Spleen (tissue), 11 donors: ENCODE measurements around the gene CHST7. TPM values are rescaled to one million over a fixed set of nuclear protein-coding genes. Genes with fewer than 3 reads are reported as not detected.

Source experiments
- DNase-seq: peaks from one replicate; pipeline ENCODE4 v3.0.0-alpha.2; 2020
- H3K27ac ChIP-seq, 8 donors: fragments of 200-600 bp; sonication (generic) in 7 of 8; 1 replicate in 4 of 8; 2 replicates in 4 of 8; pipeline versions ENCODE4 v1.5.0 to v1.8.0; 2016 to 2021; ENCODE audit warnings: inconsistent platforms in 4 of 8, mild to moderate bottlenecking in 4 of 8, moderate library complexity in 1 of 8
- H3K27me3 ChIP-seq, 7 donors: fragments of 200-600 bp; sonication (generic) in 6 of 7; replicated peaks in 1 of 7; 1 replicate in 4 of 7; 2 replicates in 3 of 7; pipeline versions ENCODE4 v1.5.0 to v1.8.0; 2016 to 2021; ENCODE audit warnings: inconsistent platforms in 3 of 7, mild to moderate bottlenecking in 1 of 7
- H3K36me3 ChIP-seq, 6 donors: fragments of 200-600 bp; sonication (generic) in 5 of 6; 1 replicate in 4 of 6; 2 replicates in 2 of 6; pipeline versions ENCODE4 v1.5.0 to v1.8.0; 2016 to 2021; ENCODE audit warnings: inconsistent platforms in 2 of 6
- H3K4me1 ChIP-seq, 6 donors: fragments of 200-600 bp; sonication (generic) in 5 of 6; 1 replicate in 3 of 6; 2 replicates in 3 of 6; pipeline versions ENCODE4 v1.5.0 to v1.8.0; 2016 to 2021; ENCODE audit warnings: inconsistent platforms in 3 of 6
- H3K4me3 ChIP-seq, 8 donors: fragments of 200-600 bp; sonication (generic) in 7 of 8; 1 replicate in 4 of 8; 2 replicates in 4 of 8; pipeline versions ENCODE4 v1.5.0 to v1.8.0; 2016 to 2021; ENCODE audit warnings: inconsistent platforms in 4 of 8, mild to moderate bottlenecking in 4 of 8, moderate library complexity in 2 of 8
- H3K9me3 ChIP-seq, 8 donors: fragments of 200-600 bp; sonication (generic) in 7 of 8; 1 replicate in 4 of 8; 2 replicates in 4 of 8; pipeline versions ENCODE4 v1.5.0 to v1.8.0; 2016 to 2021; ENCODE audit warnings: inconsistent platforms in 4 of 8
- CTCF ChIP-seq, 11 experiments: fragments of 200-600 bp in 7 of 11; fragments of 450-650 bp in 4 of 11; sonication (generic) in 4 of 11; IDR thresholded peaks in 8 of 11; conservative IDR thresholded peaks in 3 of 11; 1 replicate in 7 of 11; 2 replicates in 4 of 11; pipeline versions ENCODE4 v1.4.0 to v1.8.0; 2016 to 2021; ENCODE audit warnings: antibody characterized with exemption in 11 of 11, inconsistent platforms in 4 of 11, mild to moderate bottlenecking in 1 of 11
- POLR2A ChIP-seq, 3 donors: fragments of 450-650 bp; IDR thresholded peaks; one replicate each; pipeline ENCODE4 v1.5.1; 2017; ENCODE audit warnings: antibody characterized with exemption in 3 of 3, mild to moderate bottlenecking in 1 of 3
- POLR2AphosphoS5 ChIP-seq, 3 donors: sonication (generic); formaldehyde crosslinking; IDR thresholded peaks; one replicate each; pipeline ENCODE4 v1.5.1; 2017; ENCODE audit warnings: antibody characterized with exemption in 3 of 3
- WGBS, 5 donors: extraction: QIAGEN DNeasy Blood & Tissue Kit in 3 of 5; methylation state at CpG; one replicate each; pipeline versions ENCODE4 v1.1.5 to v1.1.7; 2013 to 2018; 5-methylcytosine and 5-hydroxymethylcytosine counted together
- intact Hi-C: fragments of 100-400 bp; cut with DNase I; formaldehyde crosslinking; loops from one replicate; pipeline ENCODE4 v1.15.0; 2023; ENCODE audit warnings: low total_unique reads
- polyA plus RNA-seq, 3 donors: library from polyadenylated mRNA; stranded (reverse); fragments of 200-250 nt; gene quantifications; one replicate each; pipeline ENCODE4 v1.2.1, GENCODE V29; 2013
- total RNA-seq, 7 donors: library from RNA; depleted of rRNA in 3 of 7; stranded (reverse); fragments of >200 nt in 3 of 7; fragmentation: NEBNext Ultra II Directional in 4 of 7; extraction: Animal tissue kit (Norgen Biotek cat#: 25700) in 4 of 7; gene quantifications; one replicate each; pipeline versions ENCODE4 v1.1.0 to v1.2.1, GENCODE V29; 2016 to 2021
- donor health status: healthy with polysubstance abuse.
- donor health status: DM: no; HTN: no; CAD: no; lungs with moderate emphysema.
- donor health status: DM: no; HTN: no; CAD: no.
- donor health status: Bipolar disorder and iron deficiency.
- donor health status: healthy.
- donor health status: DM: no; HTN: no; CAD: no.
- donor health status: DM: yes; HTN: yes; CAD: no.

Gene CHST7
- total and polyA plus RNA-seq, 10 donors: 2.0 to 43.9 (median 18.7) TPM

- intact Hi-C loops: loop anchor here (10.0 kb wide), 1 partner anchor 70 kb away; no protein-coding TSS in a partner anchor
These were observed 1.3 kb downstream of the CHST7 start for GRCh38 chrX:46574774-46575381.

GRCh38 chrX:46575586-46575985 lies 2.0 kb downstream of the CHST7 start:
- intact Hi-C loops: loop anchor here (10.0 kb wide), 1 partner anchor 69 kb away; no protein-coding TSS in a partner anchor
- Histone ChIP-seq H3K36me3 (peaks cover 0 to 7% (median 0%) of the 10 kb centered on the region in 6 donors), H3K4me1 (peaks cover 0 to 69% (median 26%) of the 10 kb centered on the region in 6 donors), H3K9me3 (peaks cover 0 to 6% (median 0%) of the 10 kb centered on the region in 8 donors), H3K27me3 (peaks cover 0 to 9% (median 0%) of the 10 kb centered on the region in 7 donors), H3K4me3 (peak overlapping the region; percentile 42 to 87 (median 68)), H3K27ac (peak overlapping the region in 7 of 8 donors; percentile 61 to 88 (median 82))
- 23 to 58% (median 28%) methylated on average over 6 of the region's 6 CpGs for WGBS, 5 donors
- TF ChIP-seq POLR2A (IDR thresholded peaks at IDR 0.05): no peak
- DNase-seq: no peak

More at GRCh38 chrX:46574774-46575381, 1.3 kb downstream of the CHST7 start:
- Histone ChIP-seq H3K27ac (peak overlapping the region; percentile 16 to 88 (median 82)), H3K4me3 (peak overlapping the region; percentile 42 to 87 (median 68)), H3K4me1 (peaks cover 0 to 69% (median 24%) of the 10 kb centered on the region in 6 donors), H3K36me3 (peaks cover 0 to 7% (median 0%) of the 10 kb centered on the region in 6 donors), H3K9me3 (peaks cover 0 to 6% (median 0%) of the 10 kb centered on the region in 8 donors), H3K27me3 (peaks cover 0 to 9% (median 0%) of the 10 kb centered on the region in 7 donors)
- peak; percentile 86 for DNase-seq
- no peak for TF ChIP-seq POLR2A (IDR thresholded peaks at IDR 0.05)
- TF ChIP-seq CTCF (IDR thresholded peaks at IDR 0.05 in 8 of 11, conservative IDR thresholded peaks at IDR 0.05 in 3 of 11): no peak
- no peak for TF ChIP-seq POLR2AphosphoS5 (IDR thresholded peaks at IDR 0.05)
- 1 to 77% (median 20%) methylated on average over 23 to 90 of the region's 90 CpGs; no CpG with 5 or more reads in 1 of the 5 donors for WGBS, 5 donors

GRCh38 chrX:46575991-46576392 lies 2.4 kb downstream of the CHST7 start:
- Histone ChIP-seq H3K4me3 (peak overlapping the region; percentile 16 to 87 (median 68)), H3K27me3 (peaks cover 0 to 9% (median 0%) of the 10 kb centered on the region in 7 donors), H3K9me3 (peaks cover 0 to 6% (median 0%) of the 10 kb centered on the region in 8 donors), H3K36me3 (peaks cover 0 to 7% (median 0%) of the 10 kb centered on the region in 6 donors), H3K4me1 (peaks cover 0 to 69% (median 27%) of the 10 kb centered on the region in 6 donors), H3K27ac (peak overlapping the region in 7 of 8 donors; percentile 61 to 88 (median 82))
- intact Hi-C loops: loop anchor here (10.0 kb wide), 1 partner anchor 69 kb away; no protein-coding TSS in a partner anchor
- 3 to 33% (median 6%) methylated on average over 6 of the region's 6 CpGs for WGBS, 5 donors
- TF ChIP-seq POLR2A (IDR thresholded peaks at IDR 0.05) (no peak), POLR2AphosphoS5 (IDR thresholded peaks at IDR 0.05) (peak in 1 of 3 donors; percentile 38)
- no peak for DNase-seq

GRCh38 chrX:46576458-46576857 lies 2.9 kb downstream of the CHST7 start:
- intact Hi-C loops: loop anchor here (10.0 kb wide), 1 partner anchor 68 kb away; no protein-coding TSS in a partner anchor

More at GRCh38 chrX:46576458-46576857, 2.9 kb downstream of the CHST7 start:
- WGBS, 5 donors: 36 to 67% (median 49%) methylated on average over 3 of the region's 3 CpGs
- TF ChIP-seq CTCF (IDR thresholded peaks at IDR 0.05 in 8 of 11, conservative IDR thresholded peaks at IDR 0.05 in 3 of 11): no peak
- no peak for TF ChIP-seq POLR2A (IDR thresholded peaks at IDR 0.05)
- no peak for TF ChIP-seq POLR2AphosphoS5 (IDR thresholded peaks at IDR 0.05)
- no peak for DNase-seq
- H3K27ac ChIP-seq: peak overlapping the region in 6 of 8 donors; percentile 16 to 88 (median 82)
- H3K9me3 ChIP-seq: peaks cover 0 to 6% (median 0%) of the 10 kb centered on the region in 8 donors
- H3K4me1 ChIP-seq: peaks cover 0 to 69% (median 27%) of the 10 kb centered on the region in 6 donors
- peaks cover 0 to 7% (median 0%) of the 10 kb centered on the region in 6 donors for H3K36me3 ChIP-seq
- peaks cover 0 to 9% (median 0%) of the 10 kb centered on the region in 7 donors for H3K27me3 ChIP-seq
- H3K4me3 ChIP-seq: peak overlapping the region in 5 of 8 donors; percentile 67 to 87 (median 69)
